ENCODE results near the gene CTNNA3.

- TF ChIP-seq POLR2AphosphoS5 (IDR thresholded peaks at IDR 0.05; ENCODE audit: insufficient read depth, low read depth, low read length) (no peak), POLR2A (IDR thresholded peaks at IDR 0.05; ENCODE audit: low read depth, low read length) (no peak), EZH2 (IDR thresholded peaks at IDR 0.05; ENCODE audit: borderline replicate concordance, low read depth, low read length, severe bottlenecking) (no peak), CTCF (IDR thresholded peaks at IDR 0.05; ENCODE audit: extremely low read depth in 1 of 2, insufficient read depth in 1 of 2, low read depth in 1 of 2, low read length in 2 of 2) (no peak), MYC (IDR thresholded peaks at IDR 0.05; ENCODE audit: low read depth, low read length) (no peak), GATA2 (IDR thresholded peaks at IDR 0.05; ENCODE audit: insufficient read depth, insufficient read length, low read depth, low read length) (no peak), MAX (IDR thresholded peaks at IDR 0.05; ENCODE audit: insufficient read depth, insufficient read length) (no peak)
Measured at GRCh38 chr10:66535439-66535838, 1160.6 kb downstream of the CTNNA3 start.
